GM12874 (cell line): ENCODE measurements around the gene HMCES.

Experiments
- CTCF ChIP-seq: IDR thresholded peaks from 2 replicates; pipeline ENCODE4 v1.5.1; 2011; ENCODE audit warnings: low read depth, mild to moderate bottlenecking, control low read depth, low read length, moderate library complexity; ENCODE audit not compliant: insufficient read depth

The HMCES gene

GRCh38 chr3:129308636-129309035 lies 30.0 kb downstream of the HMCES start:
- TF ChIP-seq CTCF = no peak

DNA sequence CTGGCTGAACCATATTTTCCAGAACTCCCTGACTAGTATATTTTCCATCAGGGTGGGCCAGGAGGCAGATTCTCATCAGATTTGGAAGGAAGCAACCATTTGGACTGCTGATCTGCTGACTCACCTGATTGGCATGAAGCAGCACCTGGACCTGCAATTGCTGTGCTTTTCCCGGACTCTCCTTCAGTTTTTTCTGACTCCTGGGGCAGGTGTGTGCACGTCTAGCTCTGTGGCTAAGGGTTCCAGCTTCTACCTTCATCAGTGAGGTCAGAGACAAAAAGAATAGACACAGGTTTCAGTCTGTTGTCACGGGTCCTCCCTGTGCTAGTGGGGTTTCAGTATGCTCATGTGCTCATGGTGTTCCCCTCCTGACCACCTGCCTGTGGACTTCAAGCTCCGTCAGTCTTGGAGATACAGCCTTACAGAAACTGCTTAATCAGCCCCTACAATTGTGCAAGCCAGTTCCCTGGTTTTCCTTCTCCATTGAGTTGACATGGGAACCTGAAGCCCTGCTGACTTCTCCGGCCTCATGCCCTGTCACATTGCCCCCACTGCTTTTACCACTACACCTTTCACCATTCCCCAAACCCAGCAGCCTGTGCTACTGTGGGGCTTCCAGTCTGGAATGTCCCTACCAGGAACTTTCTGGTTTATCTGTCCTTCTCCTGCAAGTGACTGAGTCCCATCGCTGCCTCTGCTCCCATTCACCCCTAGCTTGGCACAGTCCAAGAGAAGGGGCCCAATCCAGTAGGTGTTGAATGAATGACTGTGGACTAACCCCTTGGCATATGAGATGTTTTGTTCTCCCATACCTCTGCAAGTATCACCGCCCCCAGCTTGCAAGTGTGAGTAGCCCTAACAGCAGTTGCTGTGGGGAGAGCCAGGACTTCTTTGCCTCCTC lies 31.7 kb downstream of the HMCES start:
- TF ChIP-seq CTCF = no peak

GRCh38 chr3:129311054-129311902 lies 32.6 kb downstream of the HMCES start:
- TF ChIP-seq CTCF = no peak

- no peak for TF ChIP-seq CTCF
Observed at GRCh38 chr3:129312021-129312639, 33.5 kb downstream of the HMCES start.

- TF ChIP-seq CTCF = no peak
Observed at GRCh38 chr3:129312671-129313414, 34.2 kb downstream of the HMCES start.

- TF ChIP-seq CTCF = no peak
Observed at GRCh38 chr3:129313415-129313664, 34.7 kb downstream of the HMCES start.
